GM21737 (cell line): ENCODE measurements around the gene ERF.

ENCODE experiments used
- ATAC-seq: cut with Tn5 transposase; IDR thresholded peaks from one replicate; pipeline ENCODE4 v1.9.1; 2021; ENCODE audit warnings: mild to moderate bottlenecking, moderate library complexity; ENCODE audit not compliant: unreplicated experiment

Gene ERF

DNA sequence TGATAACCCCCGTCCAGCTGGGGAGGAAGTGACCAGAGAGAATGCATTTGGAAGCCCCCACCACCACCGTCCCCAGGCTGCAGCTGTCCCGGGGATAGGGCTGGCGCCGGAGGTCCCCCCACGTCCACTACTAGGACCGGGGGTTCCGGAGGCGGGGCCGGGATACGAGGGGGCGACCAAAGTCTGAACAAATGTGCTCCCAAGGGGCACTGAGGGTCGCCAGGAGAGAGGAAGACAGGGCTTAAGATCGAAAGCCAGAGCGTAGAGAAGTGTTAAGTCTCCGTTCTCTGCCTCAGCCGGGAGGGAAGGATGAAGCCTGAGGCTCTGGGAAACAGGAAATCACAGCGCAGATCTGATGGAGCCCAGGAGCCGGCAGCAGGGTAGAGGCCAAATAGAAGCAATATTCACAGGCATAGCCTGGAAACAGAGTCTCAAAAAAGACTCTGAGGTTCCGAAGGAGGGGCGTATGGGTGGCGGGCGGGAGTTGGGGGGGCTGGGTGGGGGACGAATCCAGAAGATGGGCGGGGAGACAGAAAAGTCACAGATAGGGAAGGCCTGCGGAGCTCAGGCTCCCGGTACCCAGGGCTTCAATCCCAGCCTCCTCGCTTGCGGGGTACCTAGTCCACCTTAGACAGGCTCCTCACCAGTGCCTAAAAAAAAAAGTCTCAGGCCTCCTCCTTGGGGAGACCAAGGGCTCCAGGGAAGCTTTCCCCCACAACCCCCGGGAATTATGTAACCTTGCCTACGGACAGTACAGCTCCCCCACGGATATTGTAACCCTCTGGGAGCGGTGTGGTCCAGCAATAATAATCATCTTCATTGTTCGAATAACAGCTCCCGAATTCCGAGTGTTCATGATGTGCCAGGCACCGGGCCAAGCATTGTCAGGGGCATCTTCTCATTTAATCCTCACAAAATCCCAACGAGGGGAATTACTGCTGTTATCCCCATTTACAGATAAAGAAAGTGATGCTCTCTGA, 1.1 kb upstream of the ERF start:
- no peak for ATAC-seq

DNA sequence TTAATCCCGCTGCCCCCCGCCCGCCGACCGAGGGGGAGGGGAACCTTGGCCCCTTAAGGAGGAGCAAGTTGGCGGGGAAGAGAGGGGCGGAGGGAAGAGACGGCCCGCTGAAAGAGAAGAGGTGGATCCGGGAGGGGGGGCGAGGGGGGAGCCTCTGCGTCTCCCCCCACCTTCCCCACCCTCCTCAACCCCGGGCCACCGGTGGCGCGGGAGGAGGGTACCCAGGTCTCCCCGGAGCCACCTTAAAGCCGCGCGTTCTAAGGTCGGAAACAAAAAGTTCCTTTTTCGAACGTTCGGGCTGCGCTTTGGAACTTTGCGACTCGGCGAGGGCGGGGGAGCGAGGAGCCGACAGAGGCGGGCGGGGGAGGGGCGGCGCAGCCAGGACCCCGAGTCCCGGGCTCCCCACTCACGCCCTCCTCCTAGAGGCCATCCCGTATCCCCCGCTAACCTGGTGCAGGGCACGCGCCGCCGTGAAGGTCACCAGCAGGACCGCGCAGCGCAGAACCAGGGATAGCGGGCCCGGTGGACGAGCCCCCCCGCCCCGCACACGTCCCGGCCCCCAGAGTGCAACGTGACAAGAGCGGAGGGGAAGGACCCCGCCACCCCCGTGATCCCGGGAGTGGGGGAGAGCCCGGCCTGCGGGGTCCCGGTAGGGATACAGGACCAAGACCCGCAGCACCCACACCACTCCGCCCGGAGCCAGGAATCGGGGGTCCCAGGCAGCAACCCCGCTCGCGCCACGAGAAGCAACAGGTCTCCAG, 659 bp downstream of the ERF start:
- ATAC-seq = no peak

DNA sequence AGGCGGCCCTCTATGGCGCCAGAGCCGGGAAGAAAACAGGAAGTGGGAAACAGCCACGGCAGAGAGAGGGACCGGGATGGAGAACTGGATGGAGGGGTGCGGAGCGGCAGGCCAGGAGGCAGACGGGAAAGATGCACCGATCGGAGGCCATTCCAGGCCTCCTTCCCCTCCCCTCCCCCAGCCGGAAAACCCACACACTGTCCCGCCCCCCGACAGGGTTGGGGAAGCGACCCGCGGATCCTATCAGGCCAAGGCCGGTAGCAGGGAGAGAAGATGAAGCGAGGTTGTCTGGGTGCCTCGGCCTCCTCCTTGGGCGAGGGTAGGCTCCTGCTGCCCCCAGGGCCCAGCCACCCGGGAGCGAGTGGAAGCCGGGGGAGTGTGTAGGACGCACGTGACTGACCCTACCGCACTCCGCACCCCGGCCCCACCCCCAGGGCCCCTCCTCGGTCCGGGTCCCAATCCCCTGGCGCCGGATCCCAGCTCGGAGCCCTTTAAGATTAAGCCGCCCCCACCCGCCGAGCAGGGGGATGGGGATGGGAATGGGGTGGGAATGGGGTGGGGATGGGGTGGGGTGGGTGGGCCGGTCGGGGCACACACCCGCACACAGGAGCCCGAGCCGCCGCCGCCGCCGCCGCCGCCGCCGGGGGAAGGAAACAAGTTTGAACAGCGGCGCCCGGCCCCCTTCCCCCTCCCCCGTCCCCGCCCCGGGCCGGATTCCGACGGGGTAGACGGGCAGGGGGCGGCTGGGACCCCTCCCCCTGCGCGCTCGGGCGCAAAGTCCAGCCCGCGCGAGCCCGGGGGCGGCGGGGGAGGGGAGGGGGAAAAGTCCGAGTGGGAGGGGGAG, 1.5 kb downstream of the ERF start:
- ATAC-seq = no peak

DNA sequence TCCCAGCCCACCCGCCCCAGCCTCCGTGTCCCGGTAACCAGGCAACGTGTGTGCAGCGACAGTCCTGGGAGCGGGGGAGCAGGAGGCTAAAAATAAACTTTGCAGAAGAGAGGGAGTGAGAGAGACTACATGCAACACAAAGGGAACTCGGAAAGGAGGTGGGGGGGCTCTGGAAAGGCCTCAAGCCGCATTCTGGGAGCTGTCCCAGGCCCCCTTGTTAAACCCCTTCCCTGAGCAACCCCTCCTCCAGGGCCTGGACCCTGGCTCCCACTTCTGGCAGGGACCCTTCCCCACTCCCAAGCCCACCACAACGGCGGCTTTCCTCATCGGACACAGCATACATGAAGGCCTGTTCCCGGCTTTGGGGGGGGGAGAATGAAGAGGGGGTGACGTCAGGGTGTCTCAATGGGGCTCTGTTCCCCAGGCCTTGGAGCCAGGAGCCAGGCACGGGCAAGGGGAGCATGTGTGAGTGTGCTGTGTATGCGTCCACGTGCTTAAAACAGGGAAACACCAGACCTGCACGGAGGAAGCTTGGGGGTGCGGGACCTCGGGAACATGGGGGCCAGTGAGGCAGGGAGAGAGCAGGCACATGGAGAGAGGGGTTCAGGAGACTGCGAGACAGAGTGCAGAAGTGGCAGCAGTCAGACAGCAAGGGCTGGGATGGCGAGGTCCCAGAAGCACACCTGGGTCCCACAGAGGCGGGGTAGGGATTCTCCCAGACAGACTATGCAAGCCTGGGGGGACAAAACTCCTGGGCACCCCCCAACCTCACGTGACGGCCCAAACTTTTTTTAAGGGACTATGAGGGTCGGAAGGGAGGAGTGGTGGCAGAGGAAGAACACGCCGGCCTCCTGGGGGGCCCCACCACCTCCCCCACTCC, 2.3 kb downstream of the ERF start:
- no peak for ATAC-seq

DNA sequence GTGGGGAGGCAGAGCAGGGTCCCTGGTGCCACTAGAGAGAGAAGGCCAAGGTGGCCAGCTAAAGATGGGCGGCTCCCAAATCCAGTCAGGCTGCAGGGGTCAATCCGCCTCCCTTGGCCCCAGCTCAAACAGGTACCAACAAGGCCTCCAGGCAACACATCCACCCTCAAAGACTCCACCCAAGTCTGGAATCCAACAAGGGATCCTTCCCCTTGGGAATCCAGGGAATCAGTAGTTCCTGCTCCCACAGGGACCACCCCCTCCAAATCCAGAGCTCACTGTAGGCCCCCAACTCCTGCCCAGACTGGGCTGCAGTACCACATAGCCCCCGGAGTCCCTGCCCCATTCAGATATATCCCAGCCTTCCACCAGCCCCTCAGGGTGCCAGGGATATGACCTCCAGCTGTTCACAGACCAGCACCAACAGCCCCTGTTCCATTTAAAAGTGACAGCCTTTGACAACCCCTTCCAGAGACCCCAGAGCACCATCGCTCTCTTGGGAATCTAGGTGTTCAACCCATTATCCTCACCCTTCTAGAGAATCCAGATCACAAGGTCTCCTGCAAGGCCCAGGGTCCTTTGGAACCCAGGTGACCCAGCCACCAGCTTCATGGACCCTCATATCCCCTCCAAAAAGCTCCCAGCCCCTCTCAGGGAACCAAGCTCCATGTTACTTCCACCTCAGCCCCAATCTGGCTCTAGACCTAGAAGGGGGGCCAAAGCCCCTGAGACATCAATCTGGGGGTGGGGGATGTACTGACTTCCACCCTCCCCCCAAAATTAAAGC, 3.2 kb downstream of the ERF start:
- ATAC-seq = no peak

DNA sequence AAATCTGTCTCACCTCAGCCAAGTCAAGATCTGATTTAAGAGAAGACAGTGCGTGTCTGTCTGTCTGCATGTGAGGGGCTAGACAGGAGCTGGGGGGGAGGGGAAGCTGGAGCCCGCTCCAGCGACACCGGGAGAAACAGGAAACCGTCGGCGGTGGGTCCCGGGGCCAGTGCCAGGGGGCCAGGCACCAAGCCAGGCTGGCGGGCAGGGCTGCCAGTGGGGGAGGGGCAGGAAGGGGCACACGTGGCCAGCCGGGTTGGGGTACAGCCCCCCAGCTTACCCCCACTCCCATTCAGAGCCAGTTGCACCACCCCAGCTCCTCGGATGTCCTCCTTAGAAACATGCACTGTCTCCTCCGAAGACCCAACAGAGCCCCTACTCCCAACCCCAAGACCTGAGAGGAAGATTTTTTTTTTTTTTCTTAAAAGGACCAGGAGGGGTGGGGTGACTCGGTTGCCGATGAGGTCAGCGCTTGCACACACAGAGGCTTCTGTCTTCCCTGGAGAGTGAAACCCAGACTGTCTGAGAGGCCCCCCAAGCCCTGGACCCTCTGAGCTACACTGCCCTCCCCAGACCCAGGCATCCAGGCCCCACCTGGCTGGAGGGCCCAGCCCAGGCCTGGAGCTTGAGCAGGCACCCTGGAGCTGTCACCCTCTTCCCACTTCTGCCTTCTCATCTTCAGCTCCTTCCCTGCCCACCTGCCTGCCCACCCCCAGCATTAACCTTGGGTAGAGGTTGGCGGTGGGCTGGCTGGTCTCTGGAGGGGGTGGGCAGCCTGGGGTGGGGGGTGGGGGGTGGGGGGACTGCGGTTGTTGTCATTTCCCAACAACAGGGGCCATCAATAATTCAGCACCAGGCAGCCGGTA, 4.0 kb downstream of the ERF start:
- ATAC-seq = no peak

DNA sequence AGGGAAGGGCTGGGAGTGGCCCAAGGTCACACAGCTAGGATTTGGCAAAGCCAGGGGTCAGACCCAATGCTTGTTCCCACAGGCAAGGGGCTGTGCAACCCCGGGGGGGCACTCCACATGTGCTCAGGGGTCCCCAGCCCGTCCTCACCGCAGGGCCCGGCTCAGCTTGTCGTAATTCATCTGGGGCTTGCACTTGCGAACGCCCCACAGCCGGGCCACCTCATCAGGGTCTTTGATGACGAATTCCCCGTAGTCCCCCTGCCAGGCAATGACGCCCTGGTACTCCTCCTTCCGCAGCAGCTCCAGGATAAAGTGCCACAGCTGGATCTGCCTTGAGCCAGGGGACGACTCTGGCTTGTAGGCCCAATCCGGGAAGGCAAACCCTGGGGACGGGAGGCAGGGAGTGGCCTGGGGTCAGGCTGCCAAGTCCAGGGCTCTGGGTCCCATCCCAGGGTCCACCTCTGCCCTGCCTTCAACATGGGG, 4.7 kb downstream of the ERF start:
- ATAC-seq = no peak

DNA sequence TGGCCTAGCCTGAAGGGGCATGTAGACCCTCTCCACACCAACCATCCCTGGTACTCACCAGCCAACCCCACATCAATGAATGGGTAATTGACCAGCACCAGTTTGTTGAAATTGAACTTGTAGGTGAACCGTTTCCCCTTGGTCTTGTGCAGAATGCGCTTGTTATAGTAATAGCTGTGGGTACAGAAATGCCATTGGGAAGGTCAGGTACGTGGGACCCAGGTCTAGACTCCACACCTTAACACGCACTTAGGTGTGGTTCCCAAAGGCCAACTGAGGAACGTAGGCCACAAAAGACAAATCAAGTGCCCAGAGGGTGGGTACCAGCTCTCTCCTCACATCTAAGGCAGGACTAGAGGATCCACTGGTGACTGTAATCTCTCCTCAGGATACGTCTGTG, 5.2 kb downstream of the ERF start:
- no peak for ATAC-seq

DNA sequence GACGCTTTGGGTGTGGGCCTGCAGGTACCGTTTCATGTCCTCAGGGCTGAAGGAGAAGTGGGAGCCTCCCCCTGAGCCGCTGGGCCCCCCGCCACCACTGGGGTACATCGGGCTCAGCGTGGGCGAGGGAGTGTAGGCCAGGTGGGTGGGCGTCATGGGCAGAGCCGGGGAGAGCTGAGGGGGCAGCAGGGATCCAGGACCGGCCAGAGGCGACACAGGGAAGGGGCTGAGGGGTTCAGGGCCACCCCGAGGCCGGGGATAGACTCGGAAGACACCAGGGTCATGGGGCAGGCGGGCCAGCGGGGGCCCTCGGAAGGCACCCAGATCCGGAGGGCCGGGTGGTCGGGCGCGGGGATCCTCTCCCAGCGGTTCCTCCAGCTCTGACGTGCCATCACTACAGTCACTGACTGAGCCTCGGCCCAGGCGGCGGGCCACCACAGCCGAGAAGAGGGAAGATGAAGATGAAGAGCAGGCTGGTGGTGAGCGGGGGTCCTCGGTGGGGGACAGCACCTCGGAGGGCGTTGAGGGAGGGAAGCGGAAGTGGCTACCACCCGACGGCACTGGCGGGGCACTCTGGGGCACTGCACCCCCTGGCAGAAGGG, 5.7 kb downstream of the ERF start:
- no peak for ATAC-seq

DNA sequence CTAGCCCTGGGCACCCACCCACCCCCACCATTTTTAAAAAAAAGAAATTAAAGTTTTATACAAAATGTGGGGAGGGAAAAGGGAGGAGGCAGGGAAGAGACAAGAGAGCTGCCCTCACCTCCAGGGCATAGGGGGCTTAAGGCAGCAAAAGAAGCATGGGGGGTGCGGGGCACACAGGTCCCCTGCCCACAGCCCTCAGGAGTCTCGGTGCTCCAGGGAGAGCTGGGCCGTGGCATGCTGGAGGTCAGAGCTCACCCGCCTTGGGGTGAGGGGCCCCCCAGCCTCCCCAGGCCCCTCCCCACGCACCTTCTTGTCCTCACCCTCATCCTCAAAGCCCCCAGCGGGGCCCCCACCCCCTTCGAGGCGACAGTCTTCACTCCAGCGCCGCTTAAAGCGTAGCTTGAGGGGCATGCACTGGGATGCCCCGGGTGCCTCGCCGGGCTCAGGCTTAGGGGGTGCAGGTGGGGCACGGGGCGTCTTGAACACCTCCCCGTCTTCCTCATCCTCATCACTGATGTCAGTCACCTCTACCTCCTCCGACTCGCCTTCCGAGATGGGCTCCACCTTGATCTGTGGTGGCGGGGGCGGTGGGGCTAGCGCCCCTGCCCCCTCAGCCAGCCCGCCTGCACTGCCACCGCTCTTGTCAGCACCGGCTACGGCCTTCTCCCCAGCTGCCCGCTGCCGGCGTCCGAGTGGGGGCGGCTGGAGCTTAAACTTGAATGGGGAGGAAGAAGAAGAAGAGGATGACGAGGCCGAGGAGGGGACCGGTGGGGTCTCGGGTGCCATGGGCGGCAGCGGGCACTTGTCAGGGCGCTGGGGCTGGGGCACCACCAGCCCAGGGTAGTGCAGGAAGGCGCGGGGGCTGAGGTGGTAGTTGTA, 6.4 kb downstream of the ERF start:
- no peak for ATAC-seq

DNA sequence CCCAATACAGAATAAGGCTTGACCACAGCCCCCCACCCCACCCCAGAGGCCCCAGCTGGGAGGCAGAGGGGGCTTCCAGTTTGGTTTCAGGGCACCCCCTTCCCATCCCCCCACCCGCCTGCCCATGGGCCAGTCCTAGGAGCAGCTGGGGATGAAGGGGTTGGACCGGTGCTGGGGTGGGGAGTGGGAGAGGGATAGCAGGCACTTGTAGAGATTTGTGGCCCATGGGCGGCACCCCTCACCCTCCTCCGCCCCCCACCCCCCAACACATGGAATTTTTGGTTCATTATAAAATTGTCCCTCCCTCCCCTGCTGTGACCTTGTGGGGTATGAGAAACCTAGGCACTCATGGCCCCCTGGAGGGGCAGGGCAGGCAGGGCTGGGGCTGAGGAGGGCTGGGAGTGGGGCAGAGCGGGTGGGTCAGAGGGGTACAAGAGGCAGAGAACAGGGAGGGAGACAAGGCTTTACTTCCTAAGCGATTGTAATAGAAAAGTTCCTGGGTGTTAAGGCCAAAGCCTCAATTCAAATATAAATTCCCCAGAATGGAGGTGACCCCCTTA, 7.2 kb downstream of the ERF start:
- ATAC-seq = no peak

DNA sequence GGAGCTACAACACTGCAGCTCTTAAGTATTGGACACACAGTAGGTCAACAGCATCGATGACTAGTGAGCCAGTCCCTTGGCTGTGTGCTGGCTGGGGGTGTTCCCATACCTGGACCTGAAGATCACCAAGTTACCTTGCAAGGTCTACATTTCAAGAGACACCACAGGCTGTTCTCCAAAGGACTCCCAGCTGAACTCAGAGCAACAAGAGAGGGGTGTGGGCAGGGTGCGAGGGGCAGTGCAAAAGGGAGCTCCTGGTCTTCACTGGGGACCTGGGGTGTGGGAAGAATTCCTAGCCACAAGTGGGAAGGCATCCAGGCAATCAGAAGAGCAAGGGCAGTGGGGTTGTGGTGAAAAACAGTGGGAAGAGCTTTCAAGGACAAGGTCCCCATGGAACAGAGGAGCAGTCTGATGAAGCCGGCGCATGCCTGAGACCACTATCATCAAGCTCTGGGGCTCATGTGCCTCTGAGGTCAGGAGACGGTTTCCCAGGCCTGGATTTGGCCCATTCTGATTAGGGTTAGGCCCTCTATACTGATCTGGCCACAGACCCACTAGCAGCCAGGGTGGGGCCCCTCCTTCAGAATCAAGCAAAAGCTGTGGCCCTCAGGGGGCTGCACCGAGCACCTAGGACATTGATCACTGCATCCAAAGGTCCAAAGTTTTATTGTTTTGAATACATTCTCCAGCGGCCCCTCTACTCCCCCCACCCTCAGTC, 7.8 kb downstream of the ERF start:
- ATAC-seq = no peak

DNA sequence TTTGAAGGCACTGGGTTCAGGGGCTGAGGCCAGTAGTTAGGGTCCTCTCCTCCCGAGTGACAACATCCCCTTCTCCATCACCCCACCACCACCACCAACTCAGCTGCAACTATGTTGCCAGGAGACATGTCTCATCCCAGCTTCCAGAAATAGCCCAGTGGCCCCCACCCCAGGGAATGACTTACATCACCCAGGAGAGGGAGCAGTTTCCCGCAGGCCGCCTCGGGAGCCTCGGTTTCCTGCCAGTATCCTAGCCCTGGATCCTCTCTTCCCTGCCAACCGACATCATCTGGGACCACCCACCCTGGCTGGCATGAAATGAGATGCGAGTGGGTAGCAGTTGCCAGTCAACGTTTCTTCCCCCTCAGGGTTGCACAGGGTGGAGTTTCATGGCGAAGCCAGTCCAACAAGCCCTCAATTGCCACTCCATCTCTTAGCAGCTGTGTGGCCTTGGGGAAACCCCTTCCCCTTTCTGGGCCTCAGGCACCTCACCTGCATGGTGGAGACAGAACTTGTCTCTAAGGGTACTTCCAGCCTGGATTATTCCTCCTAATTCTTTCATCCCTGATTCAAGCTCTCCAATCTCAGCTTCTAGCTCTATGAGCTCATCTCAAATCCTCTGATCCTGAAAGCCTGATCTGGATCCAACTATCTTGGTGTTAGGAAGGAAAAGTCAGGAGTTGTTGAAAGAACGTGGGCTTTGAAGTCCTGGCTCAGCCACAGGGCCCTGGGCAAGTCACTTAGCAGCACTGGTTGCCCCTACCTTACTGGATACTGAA, 8.6 kb downstream of the ERF start:
- ATAC-seq = no peak

DNA sequence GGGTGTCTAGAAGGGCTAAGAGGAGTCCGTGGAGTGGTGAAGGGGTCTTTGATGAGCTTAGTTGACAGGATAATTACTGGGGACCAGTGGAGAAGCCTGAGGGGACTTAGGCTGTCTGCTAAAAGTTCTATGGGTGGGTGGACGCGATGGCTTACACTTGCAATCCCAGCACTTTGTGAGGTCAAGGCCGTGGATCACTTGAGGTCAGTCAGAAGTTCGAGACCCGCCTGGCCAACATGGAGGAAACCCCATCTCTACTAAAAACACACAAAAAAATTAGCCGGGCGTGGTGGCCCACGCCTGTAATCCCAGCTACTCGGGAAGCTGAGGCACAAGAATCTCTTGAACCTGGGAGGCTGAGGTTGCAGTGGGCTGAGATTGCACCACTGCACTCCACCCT, 9.7 kb downstream of the ERF start:
- no peak for ATAC-seq
